ENCODE measurements around the gene DAP3.
"Not testable (repeated sequence)": the region's sequence is repeated elsewhere in the genome, so short reads cannot be mapped to it uniquely, and the experiment has no call there.

- not testable (repeated sequence) for TF ChIP-seq POLR2A (IDR thresholded peaks at IDR 0.05; ENCODE audit: low read length); GATA1 (IDR thresholded peaks at IDR 0.05; ENCODE audit: low read depth, low read length)
Observed at GRCh38 chr1:155678992-155679391, 9.9 kb upstream of the DAP3 start.

Measured in erythroblast (primary cell).